HuH-7 (cell line): ENCODE results near the gene YTHDF2.

Source experiments
- DNase-seq: peaks from one replicate; pipeline ENCODE4 v3.0.0; 2011; ENCODE audit warnings: low spot score

The YTHDF2 gene

GRCh38 chr1:28801461-28801860 is 64.7 kb downstream of the YTHDF2 start:
- no peak for DNase-seq

DNA sequence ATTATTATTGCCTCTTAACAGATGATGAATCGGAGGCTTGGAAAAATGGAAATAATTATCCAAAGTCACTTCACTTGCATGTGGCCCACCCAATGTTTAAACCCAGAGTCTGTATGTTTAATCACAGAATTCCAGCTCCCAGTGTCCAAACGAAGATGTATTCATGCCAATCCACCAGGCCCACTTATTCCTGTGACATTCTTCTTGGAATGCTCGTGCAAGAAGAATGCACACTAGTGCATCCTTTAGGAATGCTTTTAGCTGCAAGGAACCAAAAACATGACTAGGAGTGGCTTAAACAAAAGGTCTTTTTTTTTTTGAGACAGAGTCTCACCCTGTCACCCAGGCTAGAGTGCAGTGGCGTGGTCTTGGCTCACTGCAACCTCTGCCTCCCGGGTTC is 66.3 kb downstream of the YTHDF2 start:
- no peak for DNase-seq

GRCh38 chr1:28803662-28804061 is 66.9 kb downstream of the YTHDF2 start:
- DNase-seq = no peak

DNA sequence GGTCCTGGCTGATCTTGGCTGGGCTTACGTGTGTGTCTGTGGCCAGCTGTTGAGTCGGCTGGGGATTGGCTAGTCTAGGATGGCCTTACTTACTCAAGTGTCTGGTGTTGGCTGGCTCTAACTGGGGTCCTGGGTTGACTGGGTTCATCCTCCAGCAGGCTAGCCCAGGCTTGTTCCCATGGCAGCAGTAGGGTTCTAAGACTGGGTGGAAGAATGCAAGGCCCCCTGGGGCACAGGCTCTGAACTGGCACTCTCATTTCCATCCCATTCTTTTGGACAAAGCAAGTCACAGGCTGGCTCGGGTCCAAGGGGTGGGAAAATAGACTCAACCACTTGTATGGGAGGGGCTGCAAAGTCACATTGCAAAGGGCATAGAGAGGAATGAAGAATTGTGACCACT is 67.3 kb downstream of the YTHDF2 start:
- no peak for DNase-seq

- no peak for DNase-seq
These were observed 70.3 kb downstream of the YTHDF2 start for GRCh38 chr1:28807046-28807445.

DNA sequence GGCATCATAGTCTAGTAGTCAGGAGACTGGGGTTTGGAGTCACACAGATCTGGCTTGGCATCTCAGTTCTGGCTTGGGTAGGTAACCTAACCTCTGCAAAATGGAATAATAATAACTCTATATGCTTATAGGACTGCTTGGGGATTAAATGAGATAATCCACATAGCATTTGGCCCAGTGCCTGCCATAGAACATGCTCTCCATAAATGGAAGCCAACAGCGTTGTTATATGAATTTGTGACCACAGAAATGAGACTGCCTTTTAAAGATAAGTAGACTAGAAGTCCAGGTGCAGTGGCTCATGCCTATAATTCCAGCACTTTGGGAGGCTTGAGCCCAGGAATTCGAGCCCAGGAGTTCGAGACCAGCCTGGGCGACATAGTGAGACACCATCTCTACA is 71.2 kb downstream of the YTHDF2 start:
- DNase-seq = no peak

GRCh38 chr1:28811369-28811765 is 74.6 kb downstream of the YTHDF2 start:
- DNase-seq = no peak

DNA sequence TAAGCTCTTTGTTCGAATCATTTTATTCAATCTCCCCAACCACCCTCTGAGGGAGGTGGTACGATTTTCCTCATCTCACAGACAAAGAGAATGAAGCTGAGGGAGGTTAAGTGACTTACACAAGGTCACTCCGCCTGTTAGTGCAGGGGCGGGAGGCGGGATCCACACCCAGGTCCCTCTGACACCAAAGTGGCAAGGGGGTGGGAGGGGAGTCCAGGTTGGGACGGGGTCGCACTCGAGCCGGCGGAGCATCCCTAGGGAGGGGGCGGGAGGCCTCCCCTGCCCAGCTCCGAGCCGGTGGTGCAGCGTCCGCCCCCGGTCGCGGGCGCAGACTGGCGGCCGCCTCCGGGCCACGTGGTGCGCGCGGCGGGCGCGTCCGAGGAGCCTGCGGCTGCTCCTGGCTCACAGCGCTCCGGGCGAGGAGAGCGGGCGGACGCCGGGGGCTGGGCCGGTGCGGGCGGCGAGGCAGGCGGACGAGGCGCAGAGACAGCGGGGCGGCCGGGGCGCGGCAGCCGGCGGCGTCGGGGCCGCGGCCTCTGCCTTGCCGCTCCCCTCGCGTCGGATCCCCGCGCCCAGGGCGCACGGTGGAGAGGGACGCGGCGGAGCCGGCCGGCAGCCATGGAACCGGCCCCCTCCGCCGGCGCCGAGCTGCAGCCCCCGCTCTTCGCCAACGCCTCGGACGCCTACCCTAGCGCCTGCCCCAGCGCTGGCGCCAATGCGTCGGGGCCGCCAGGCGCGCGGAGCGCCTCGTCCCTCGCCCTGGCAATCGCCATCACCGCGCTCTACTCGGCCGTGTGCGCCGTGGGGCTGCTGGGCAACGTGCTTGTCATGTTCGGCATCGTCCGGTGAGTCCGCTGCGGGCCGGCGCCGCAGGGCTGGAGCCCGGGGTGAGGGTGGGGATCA is 75.3 kb downstream of the YTHDF2 start, which contains the start of gene OPRD1:
Gene OPRD1, plus strand, starts transcription at position 405 of the 903 bp plus-strand sequence. Its CDS starts 214 bp downstream, at position 619.
- DNase-seq = no peak

- DNase-seq = no peak
These were observed 76.1 kb downstream of the YTHDF2 start for GRCh38 chr1:28812669-28813468.

DNA sequence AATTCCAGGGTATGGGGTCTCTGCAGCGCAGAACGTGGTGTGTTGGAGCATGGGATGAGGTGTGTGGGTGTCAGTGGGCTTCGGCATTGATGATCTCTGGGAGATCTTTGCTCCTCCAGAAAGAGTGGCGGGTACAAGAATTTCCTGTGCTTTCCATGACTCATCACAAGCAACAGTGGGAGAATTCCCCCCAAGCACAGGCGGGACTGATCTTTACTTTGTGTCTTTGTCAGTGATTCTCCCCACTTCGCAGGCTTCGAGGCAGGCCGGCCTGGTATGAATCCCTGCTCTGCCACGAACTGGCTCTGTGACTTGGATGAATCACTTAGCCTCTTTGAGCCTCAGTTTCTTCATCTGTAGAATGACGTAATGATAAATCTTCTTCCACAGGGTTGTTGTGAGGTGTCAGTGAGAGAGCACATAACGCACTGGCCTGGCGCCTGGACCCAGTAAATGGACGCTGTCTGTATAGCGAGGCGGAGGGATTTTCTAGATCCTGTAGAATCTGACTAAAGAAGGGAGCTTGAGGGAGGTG is 77.3 kb downstream of the YTHDF2 start:
- DNase-seq = no peak

DNA sequence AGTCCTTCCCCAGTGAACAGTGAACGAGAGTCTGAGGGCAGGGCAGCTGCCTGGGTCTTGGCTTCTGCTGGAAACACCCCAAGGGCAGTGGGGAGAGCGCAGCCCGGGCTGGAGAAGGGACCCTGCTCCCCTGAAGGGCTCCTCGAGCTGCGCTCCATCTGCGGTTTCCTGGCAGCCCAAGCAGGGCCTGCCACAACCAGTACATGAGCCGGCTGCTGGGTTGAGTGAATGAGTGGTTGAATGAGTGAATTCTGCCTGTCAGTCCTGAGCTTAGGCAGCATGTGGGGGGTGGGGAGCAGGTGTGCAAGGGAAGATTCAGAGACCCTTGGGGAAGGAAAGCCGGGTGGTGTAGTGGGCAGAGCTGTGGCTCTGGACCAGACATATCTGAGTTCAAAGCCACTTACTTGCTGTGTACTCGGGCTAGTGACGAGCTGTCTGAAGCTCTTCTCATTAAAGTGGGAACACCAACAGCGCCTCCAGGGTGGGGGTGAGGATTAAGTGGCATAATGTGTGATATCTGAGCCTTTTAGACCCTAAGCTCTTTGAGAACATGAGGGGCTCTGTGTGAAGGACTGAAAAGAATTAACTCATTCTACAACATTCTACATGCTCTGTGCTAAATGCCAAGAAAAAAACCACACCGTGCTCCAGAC is 78.9 kb downstream of the YTHDF2 start:
- DNase-seq = no peak

DNA sequence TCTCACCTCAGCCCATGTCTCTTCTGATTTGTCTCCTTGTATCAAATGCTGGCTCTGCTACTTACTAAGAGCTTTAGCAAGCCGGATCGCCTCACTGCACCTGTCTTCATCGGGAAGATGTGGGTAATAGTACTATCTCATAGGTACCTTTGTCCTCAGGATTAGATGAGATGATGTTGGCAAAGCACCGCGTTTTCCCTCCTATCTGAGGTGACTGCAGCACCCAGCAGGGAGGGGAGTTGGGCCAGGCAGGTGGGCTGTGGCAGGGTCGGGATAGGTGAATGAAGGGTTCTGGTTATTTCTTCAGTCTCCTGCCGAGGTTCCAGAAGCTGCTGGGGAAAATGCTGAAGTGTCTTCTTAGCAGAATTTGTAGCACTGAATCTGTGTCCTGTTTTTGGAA is 80.4 kb downstream of the YTHDF2 start:
- DNase-seq = no peak

- no peak for DNase-seq
These were observed 82.3 kb downstream of the YTHDF2 start for GRCh38 chr1:28819020-28819419.
